K562 (cell line): Measurements from ENCODE around the gene RAP1GDS1. TPM values are rescaled to one million over a fixed set of nuclear protein-coding genes. Genes with fewer than 3 reads are reported as not detected.

Source experiments
- ATAC-seq: fragments of 200-7000 bp; cut with Tn5 transposase; 3 replicates; pipeline ENCODE4 v1.9.1; 2020; ENCODE audit warnings: moderate library complexity
- BruUV-seq: library from RNA; stranded (reverse); fragments of 400-500 nt; replicated peaks from 2 replicates; lab custom pipeline; 2021; lab: Mats Ljungman, UMichigan
- CTCF ChIA-PET: fragments of 300-600 bp; formaldehyde crosslinking; extraction: SDS; loops from one replicate; lab custom pipeline; 2021; ENCODE audit warnings: low intra/inter-chr PET ratio; lab: Yijun Ruan, JAX
- POLR2A ChIA-PET: fragments of 300-600, 350-650 bp; sonication (Branson Sonifier 250); formaldehyde crosslinking; extraction: SDS; loops from one replicate; lab custom pipeline; 2021; ENCODE audit warnings: antibody characterized with exemption, inconsistent platforms; lab: Yijun Ruan, JAX
- DNase-seq, 4 experiments: peaks; one replicate each; pipeline versions ENCODE4 v3.0.0 to v3.0.0-alpha.2; 2011 to 2018; ENCODE audit warnings: low spot score in 3 of 4, mixed read lengths in 3 of 4; ENCODE audit errors: extremely low read depth in 1 of 4
- FAIRE-seq: peaks from 2 replicates; lab custom pipeline; 2011; peaks lifted over from hg19 to GRCh38; lab: Jason Lieb, UNC
- H2AFZ ChIP-seq: 2 replicates; pipeline ENCODE4 v1.6.0; 2011; ENCODE audit warnings: low read depth, low read length, control low read depth, inconsistent platforms
- H3K27ac ChIP-seq: fragments of 200-600 bp; 3 replicates; pipeline ENCODE4 v1.8.0; 2011; ENCODE audit warnings: low read depth, mild to moderate bottlenecking, control low read depth, inconsistent platforms, low read length, moderate library complexity, mixed read lengths; ENCODE audit errors: extremely low read depth
- H3K27me3 ChIP-seq, 2 experiments: fragments of 300-600 bp in 1 of 2; 2 replicates in 1 of 2; 3 replicates in 1 of 2; pipeline versions ENCODE4 v1.6.0 to v1.8.0; 2011; ENCODE audit warnings: inconsistent platforms in 2 of 2, low read length in 2 of 2, mild to moderate bottlenecking in 1 of 2, mixed read lengths in 1 of 2, moderate library complexity in 1 of 2; ENCODE audit not compliant: control insufficient read depth in 2 of 2, insufficient read depth in 2 of 2
- H3K36me3 ChIP-seq: fragments of 300-600 bp; 3 replicates; pipeline ENCODE4 v1.8.0; 2011; ENCODE audit warnings: mild to moderate bottlenecking, low read length, inconsistent platforms; ENCODE audit not compliant: control insufficient read depth, insufficient read depth
- H3K4me1 ChIP-seq, 2 experiments: fragments of 200-600 bp in 1 of 2; replicated peaks in 1 of 2; 2 replicates in 1 of 2; 3 replicates in 1 of 2; pipeline versions ENCODE4 v1.5.1 to v1.8.0; 2011; ENCODE audit warnings: inconsistent platforms in 2 of 2, low read length in 2 of 2, mild to moderate bottlenecking in 1 of 2, mixed read lengths in 1 of 2, moderate library complexity in 1 of 2; ENCODE audit not compliant: control insufficient read depth in 2 of 2, insufficient read depth in 2 of 2
- H3K4me2 ChIP-seq: 2 replicates; pipeline ENCODE4 v1.6.1; 2011; ENCODE audit warnings: low read length, control low read depth, inconsistent platforms, mixed read lengths; ENCODE audit not compliant: insufficient read depth
- H3K4me3 ChIP-seq: fragments of 200-600 bp; sonication (generic), shearing (Covaris generic); 2 replicates; pipeline ENCODE4 v1.5.1; 2016; ENCODE audit warnings: control low read depth, inconsistent platforms
- H3K79me2 ChIP-seq: fragments of 200-600 bp; 3 replicates; pipeline ENCODE4 v1.8.0; 2011; ENCODE audit warnings: low read length, inconsistent platforms; ENCODE audit not compliant: control insufficient read depth, insufficient read depth
- H3K9ac ChIP-seq, 2 experiments: 2 replicates each; pipeline versions ENCODE4 v1.6.0 to v1.6.1; 2011; ENCODE audit warnings: low read depth in 2 of 2, low read length in 2 of 2, control low read depth in 1 of 2, inconsistent platforms in 1 of 2, mild to moderate bottlenecking in 1 of 2, mixed read lengths in 1 of 2; ENCODE audit not compliant: insufficient read depth in 1 of 2
- H3K9me1 ChIP-seq: one replicate; pipeline ENCODE4 v1.6.0; 2011; ENCODE audit warnings: inconsistent platforms, mild to moderate bottlenecking, low read length, moderate library complexity; ENCODE audit not compliant: control insufficient read depth, insufficient read depth
- H3K9me3 ChIP-seq: replicated peaks from 2 replicates; pipeline ENCODE4 v1.5.1; 2011; ENCODE audit warnings: low read depth, low read length, inconsistent platforms; ENCODE audit not compliant: control insufficient read depth, insufficient read depth
- H4K20me1 ChIP-seq: replicated peaks from 2 replicates; pipeline ENCODE4 v1.6.1; 2011; ENCODE audit warnings: low read length, inconsistent platforms, mixed read lengths; ENCODE audit not compliant: control insufficient read depth, insufficient read depth
- HMG20B ChIP-seq: fragments of 250-450 bp; sonication (Bioruptor Pico); IDR thresholded peaks from 2 replicates; pipeline ENCODE4 v1.5.0; 2021; ENCODE audit warnings: mild to moderate bottlenecking
- PML ChIP-seq: IDR thresholded peaks from 2 replicates; pipeline ENCODE4 v1.6.1; 2012; ENCODE audit warnings: low read length, inconsistent platforms
- POLR2H ChIP-seq: IDR thresholded peaks from 2 replicates; pipeline ENCODE4 v1.6.1; 2016; ENCODE audit warnings: missing genetic modification characterization, low read depth, mild to moderate bottlenecking, control low read depth, missing compliant biosample characterization, moderate library complexity
- SMAD2 ChIP-seq: fragments of 150-350 bp; IDR thresholded peaks from 2 replicates; pipeline ENCODE4 v1.6.1; 2014; ENCODE audit warnings: low read depth, mild to moderate bottlenecking, low read length
- SNAPC5 ChIP-seq: fragments of 250-450 bp; sonication (Bioruptor Pico); IDR thresholded peaks from 2 replicates; pipeline ENCODE4 v1.8.0; 2021; ENCODE audit warnings: moderate library complexity, mild to moderate bottlenecking, inconsistent platforms
- ZNF217 ChIP-seq: sonication (generic); formaldehyde crosslinking; IDR thresholded peaks from 2 replicates; pipeline ENCODE4 v1.8.0; 2022; ENCODE audit warnings: mild to moderate bottlenecking, missing genetic modification reagents
- WGBS: fragments of 100-300 bp; shearing (Covaris generic); methylation state at CpG from one replicate; pipeline ENCODE4 v1.1.6; 2016; ENCODE audit warnings: low coverage, mixed read lengths; ENCODE audit not compliant: insufficient coverage; ENCODE audit errors: missing lambda C conversion rate; 5-methylcytosine and 5-hydroxymethylcytosine counted together
- in situ Hi-C: fragments of 300-500 bp; cut with MboI; formaldehyde crosslinking; loops from 4 replicates; pipeline ENCODE4 v1.15.0; 2018; ENCODE audit warnings: inconsistent platforms, mixed read lengths
- intact Hi-C: fragments of 100-400 bp; cut with micrococcal nuclease; formaldehyde crosslinking; loops from 2 replicates; pipeline ENCODE4 v1.14.2; 2022
- polyA plus RNA-seq, 8 experiments: library from polyadenylated mRNA; depleted of rRNA in 4 of 8; stranded (reverse) in 5 of 8; unstranded in 3 of 8; fragments of >200 nt; fragmentation: Nextera tagmentation in 2 of 8; fragmentation: Illumina TruSeq in 1 of 8; extraction: Ambion mirVana in 2 of 8; extraction: Trizol in 1 of 8; gene quantifications; 2 replicates each; pipeline versions ENCODE4 v1.2.1 to v1.2.3, GENCODE V29; 2011 to 2014; ENCODE audit warnings: inconsistent platforms in 1 of 8, missing spikeins in 1 of 8
- total RNA-seq, 7 experiments: library from RNA; depleted of rRNA in 6 of 7; stranded (reverse); fragments of >200 nt in 6 of 7; fragmentation: Illumina TruSeq in 2 of 7; extraction: Trizol in 2 of 7; gene quantifications; 2 replicates each; pipeline versions ENCODE4 v1.2.1 to v1.2.3, GENCODE V29; 2011 to 2021; ENCODE audit warnings: low replicate concordance in 1 of 7
- TF ChIP-seq, protein P1 (sequence below): sonication (generic); formaldehyde crosslinking; IDR thresholded peaks from 2 replicates; pipeline ENCODE4 v1.9.0; 2022; ENCODE audit warnings: mild to moderate bottlenecking, missing genetic modification reagents

The RAP1GDS1 gene
- total and polyA plus RNA-seq, 9 of the 15 experiments (the other 6 are each of a cell fraction or from before 2014, with no cell fraction given) = 27.2 to 55.6 (median 31.5) TPM

GRCh38 chr4:98260579-98261404, at the start of gene RAP1GDS1 (continued):
- TF ChIP-seq, protein P1, sequence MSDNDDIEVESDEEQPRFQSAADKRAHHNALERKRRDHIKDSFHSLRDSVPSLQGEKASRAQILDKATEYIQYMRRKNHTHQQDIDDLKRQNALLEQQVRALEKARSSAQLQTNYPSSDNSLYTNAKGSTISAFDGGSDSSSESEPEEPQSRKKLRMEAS (CRISPR knock-in tag) = 0 out of 2 replicates have a peak, but pooled peaks have one; percentile 37
- TF ChIP-seq SNAPC5 (CRISPR knock-in tag) (no peak), HMG20B (CRISPR knock-in tag) (peak; percentile 69; the same call in 1 of the 2 replicates), PML (peak; percentile 79)

- Histone ChIP-seq H3K4me2 (no peak overlapping the region), H3K4me3 (no peak overlapping the region), H3K27ac (no peak overlapping the region), H3K79me2 (no peaks in the 10 kb centered on the region), H3K4me1 (no peaks in the 10 kb centered on the region), H3K27me3 (no peaks in the 10 kb centered on the region), H2AFZ (no peak overlapping the region), H4K20me1 (no peaks in the 10 kb centered on the region), H3K9me3 (no peaks in the 10 kb centered on the region), H3K36me3 (no peaks in the 10 kb centered on the region), H3K9ac (no peak overlapping the region), H3K9me1 (no peaks in the 10 kb centered on the region)
- in situ Hi-C loops (no loop called here), intact Hi-C loops (no loop called here)
- TF ChIP-seq ZNF217 (CRISPR knock-in tag) (no peak), POLR2H (0 out of 2 replicates have a peak, but pooled peaks have one; percentile 26), SMAD2 (no peak)
- DNase-seq (no peak), ATAC-seq (no peak), FAIRE-seq (no peak)
- 4% methylated on average over 2 of the region's 2 CpGs for WGBS
- BruUV-seq = no TSS peak
- POLR2A ChIA-PET = no interaction called here
- CTCF ChIA-PET = no interaction called here
Measured at GRCh38 chr4:98222306-98222705, 38.9 kb upstream of the RAP1GDS1 start.
